ENCODE results near the gene CFAP300.

CFAP300 gene

GRCh38 chr11:102047305-102047924 is at the start of gene CFAP300:
TSS of gene CFAP300 (plus strand) at chr11:102047437. CDS start at chr11:102047471, 34 bp downstream.
- DNase-seq = peak; percentile 7

DNA sequence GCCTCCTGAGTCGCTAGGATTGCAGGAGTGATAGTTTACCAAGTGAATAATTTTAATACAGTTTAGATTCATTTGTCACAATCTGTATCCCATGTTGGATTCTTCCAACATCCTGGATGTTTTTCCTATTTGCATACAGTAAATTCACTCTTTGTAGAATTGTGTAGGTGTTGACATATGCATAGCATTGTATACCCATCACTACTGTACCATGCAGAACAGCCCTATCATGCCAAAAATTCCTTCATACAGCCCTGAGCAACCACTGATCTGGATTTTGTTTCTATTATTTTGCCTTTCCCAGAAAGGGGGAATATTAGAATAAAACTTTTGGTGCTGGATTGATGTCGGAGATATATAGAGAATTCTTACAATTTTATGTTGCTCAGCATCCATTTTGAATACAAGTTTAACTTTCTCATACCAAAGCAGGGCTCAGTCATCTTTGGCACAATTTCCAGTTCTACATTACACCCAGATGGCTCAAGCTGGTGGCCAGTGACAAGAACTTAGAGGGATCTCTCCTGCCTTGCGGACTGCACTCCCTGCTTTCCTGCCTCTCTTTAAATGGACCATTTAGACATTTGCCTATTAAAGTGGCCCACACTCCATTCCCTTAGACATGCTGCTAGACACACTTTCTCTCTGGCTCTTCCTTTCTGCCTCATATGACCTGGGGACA is 45.4 kb upstream of the CFAP300 start:
- DNase-seq = no peak

DNA sequence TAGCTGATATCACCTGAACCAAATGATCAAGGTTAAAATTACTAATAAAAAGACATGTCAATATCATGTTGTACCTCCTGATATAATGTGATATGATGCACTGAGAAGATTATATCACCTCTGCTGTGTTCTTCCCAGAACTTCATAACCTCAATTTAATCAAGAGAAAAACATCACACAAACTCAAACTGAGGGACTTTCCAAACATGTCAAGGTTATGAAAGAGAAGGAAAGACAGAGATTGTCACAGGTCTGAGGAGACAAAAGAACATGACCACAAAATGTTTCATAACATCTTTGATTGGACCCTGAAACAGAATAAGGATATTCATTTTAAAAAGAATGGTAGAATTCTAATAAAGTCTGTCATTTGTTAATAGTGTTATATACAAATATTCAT is 43.0 kb upstream of the CFAP300 start:
- no peak for DNase-seq

GRCh38 chr11:102005306-102005705 is 41.9 kb upstream of the CFAP300 start:
- no peak for DNase-seq

- DNase-seq = peak; percentile 52
Observed at GRCh38 chr11:102006835-102007566, 40.2 kb upstream of the CFAP300 start.

- peak; percentile 94 for DNase-seq
Observed at GRCh38 chr11:102007567-102008437, 39.4 kb upstream of the CFAP300 start.

GRCh38 chr11:102010776-102011494 is 36.3 kb upstream of the CFAP300 start:
- no peak for DNase-seq

GRCh38 chr11:102012946-102013345 is 34.3 kb upstream of the CFAP300 start:
- DNase-seq = no peak

- DNase-seq = no peak
Observed at GRCh38 chr11:102014756-102015155, 32.5 kb upstream of the CFAP300 start.

DNA sequence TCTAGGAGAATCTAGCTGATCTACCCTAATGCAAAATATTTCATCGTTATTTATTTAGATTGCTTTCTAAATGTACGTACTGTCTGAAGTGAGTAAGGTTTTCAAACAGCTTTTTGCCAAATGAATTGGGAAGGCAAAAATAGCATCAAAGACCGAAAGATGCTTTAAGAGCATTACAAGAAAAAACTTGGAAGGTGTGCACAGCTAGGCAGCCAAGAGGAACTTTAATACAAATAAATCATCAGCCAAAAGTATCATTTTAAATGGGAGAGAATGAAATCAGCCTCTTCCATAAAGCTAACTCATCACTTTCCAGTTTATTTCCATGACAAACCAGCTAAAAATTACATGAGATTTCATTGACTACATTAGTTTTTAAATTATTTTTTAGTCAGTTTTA is 30.2 kb upstream of the CFAP300 start:
- DNase-seq = no peak

- no peak for DNase-seq
Observed at GRCh38 chr11:102026217-102026616, 21.0 kb upstream of the CFAP300 start.

DNA sequence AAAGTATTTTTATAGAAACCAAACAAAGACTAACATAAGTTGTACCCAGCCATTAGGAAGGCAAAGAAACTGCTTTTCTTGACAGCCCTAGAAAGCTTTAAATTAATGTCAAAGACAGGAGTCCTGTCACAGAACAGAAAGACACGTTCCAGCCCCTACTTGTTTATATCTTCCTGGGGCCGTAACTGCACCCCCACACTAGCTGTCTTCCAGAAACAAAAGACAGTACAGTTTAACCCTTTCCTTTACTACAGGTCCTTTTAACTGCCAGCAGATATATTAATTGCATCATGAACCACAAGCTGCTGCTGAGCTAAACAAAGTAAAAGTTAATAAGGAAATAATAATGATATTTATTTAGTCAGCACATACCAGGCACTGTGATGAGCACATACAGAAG is 20.3 kb upstream of the CFAP300 start:
- DNase-seq = no peak

- no peak for DNase-seq
Observed at GRCh38 chr11:102036757-102037156, 10.5 kb upstream of the CFAP300 start.

- DNase-seq = no peak
Observed at GRCh38 chr11:102046841-102047240, 396 bp upstream of the CFAP300 start.

GRCh38 chr11:102050927-102051575 is 3.8 kb downstream of the CFAP300 start:
- DNase-seq = no peak

- no peak for DNase-seq
Observed at GRCh38 chr11:102061276-102061675, 14.0 kb downstream of the CFAP300 start.

GRCh38 chr11:102062106-102062505 is 14.9 kb downstream of the CFAP300 start:
- no peak for DNase-seq

- DNase-seq = no peak
Observed at GRCh38 chr11:102064316-102064715, 17.1 kb downstream of the CFAP300 start.

- no peak for DNase-seq
Observed at GRCh38 chr11:102070766-102071165, 23.5 kb downstream of the CFAP300 start.

- DNase-seq = no peak
Observed at GRCh38 chr11:102071497-102072472, 24.5 kb downstream of the CFAP300 start.

GRCh38 chr11:102073253-102073652 is 26.0 kb downstream of the CFAP300 start:
- DNase-seq = no peak
